HEK293 (cell line): ENCODE measurements around the gene CMTM1.

ENCODE experiments used
- CTCF ChIA-PET: fragments of 350-600 bp; formaldehyde crosslinking; extraction: SDS; loops from one replicate; lab custom pipeline; 2021; ENCODE audit warnings: antibody characterized with exemption; lab: Yijun Ruan, JAX
- POLR2A ChIA-PET: fragments of 300-600 bp; formaldehyde crosslinking; extraction: SDS; loops from one replicate; lab custom pipeline; 2020; ENCODE audit warnings: antibody characterized with exemption, inconsistent platforms; lab: Yijun Ruan, JAX
- H3K27ac ChIP-seq: fragments of 200-500 bp; sonication (Bioruptor generic); 2 replicates; pipeline ENCODE4 v1.5.1; 2014; ENCODE audit warnings: low read depth, low read length, control low read depth, inconsistent platforms; ENCODE audit errors: extremely low read depth
- H3K36me3 ChIP-seq, 2 experiments: fragments of 200-500 bp in 1 of 2; sonication (Bioruptor generic) in 1 of 2; 1 replicate in 1 of 2; 2 replicates in 1 of 2; pipeline ENCODE4 v1.5.1; 2014 to 2017; ENCODE audit warnings: inconsistent platforms in 2 of 2, low read length in 2 of 2; ENCODE audit not compliant: control insufficient read depth in 2 of 2, insufficient read depth in 1 of 2
- H3K4me1 ChIP-seq: fragments of 200-500 bp; sonication (Bioruptor generic); 2 replicates; pipeline ENCODE4 v1.5.1; 2014; ENCODE audit warnings: mild to moderate bottlenecking, low read length, inconsistent platforms; ENCODE audit not compliant: control insufficient read depth, insufficient read depth
- H3K4me3 ChIP-seq: 2 replicates; pipeline ENCODE4 v1.5.1; 2011; ENCODE audit warnings: low read depth, mild to moderate bottlenecking, control low read depth, low read length, moderate library complexity
- H3K9me3 ChIP-seq: fragments of 200-500 bp; sonication (Bioruptor generic); 2 replicates; pipeline ENCODE4 v1.5.1; 2014; ENCODE audit warnings: low read depth, low read length, inconsistent platforms; ENCODE audit not compliant: control insufficient read depth, insufficient read depth
- HOXD13 ChIP-seq: sonication (generic); formaldehyde crosslinking; IDR thresholded peaks from 2 replicates; pipeline ENCODE4 v1.8.0; 2022; ENCODE audit warnings: missing genetic modification reagents, borderline replicate concordance
- IKZF3 ChIP-seq: fragments of 450-650 bp; IDR thresholded peaks from 2 replicates; pipeline ENCODE4 v1.5.0; 2018; ENCODE audit warnings: missing biosample characterization, mild to moderate bottlenecking, missing genetic modification characterization, moderate library complexity
- PRDM4 ChIP-seq: fragments of 450-650 bp; formaldehyde crosslinking; IDR thresholded peaks from 2 replicates; pipeline ENCODE4 v1.5.1; 2017; ENCODE audit warnings: missing biosample characterization, missing genetic modification characterization
- REPIN1 ChIP-seq: fragments of 450-650 bp; formaldehyde crosslinking; IDR thresholded peaks from 2 replicates; pipeline ENCODE4 v1.5.1; 2017; ENCODE audit warnings: missing biosample characterization, missing genetic modification characterization, low read depth
- ZBTB8A ChIP-seq: fragments of 450-650 bp; formaldehyde crosslinking; IDR thresholded peaks from 2 replicates; pipeline ENCODE4 v1.5.1; 2016; ENCODE audit warnings: missing biosample characterization, missing genetic modification characterization
- ZNF10 ChIP-seq: fragments of 450-650 bp; formaldehyde crosslinking; IDR thresholded peaks from 2 replicates; pipeline ENCODE4 v1.5.1; 2017; ENCODE audit warnings: missing biosample characterization, missing genetic modification characterization
- ZNF114 ChIP-seq: fragments of 450-650 bp; formaldehyde crosslinking; IDR thresholded peaks from 2 replicates; pipeline ENCODE4 v1.5.0; 2017; ENCODE audit warnings: missing biosample characterization, missing genetic modification characterization
- ZNF18 ChIP-seq: fragments of 450-650 bp; formaldehyde crosslinking; IDR thresholded peaks from 2 replicates; pipeline ENCODE4 v1.5.1; 2016; ENCODE audit warnings: missing biosample characterization, missing genetic modification characterization
- ZNF184 ChIP-seq: fragments of 450-650 bp; IDR thresholded peaks from 2 replicates; pipeline ENCODE4 v1.5.1; 2018; ENCODE audit warnings: missing biosample characterization, mild to moderate bottlenecking, missing genetic modification characterization
- ZNF221 ChIP-seq: fragments of 450-650 bp; formaldehyde crosslinking; IDR thresholded peaks from 2 replicates; pipeline ENCODE4 v1.5.1; 2017; ENCODE audit warnings: missing biosample characterization, missing genetic modification characterization, borderline replicate concordance
- ZNF24 ChIP-seq: fragments of 450-650 bp; formaldehyde crosslinking; IDR thresholded peaks from 2 replicates; pipeline ENCODE4 v1.5.1; 2016; ENCODE audit warnings: missing biosample characterization, missing genetic modification characterization
- ZNF366 ChIP-seq: fragments of 450-650 bp; formaldehyde crosslinking; conservative IDR thresholded peaks from 2 replicates; pipeline ENCODE4 v1.5.1; 2016; ENCODE audit warnings: missing biosample characterization, missing genetic modification characterization
- ZNF626 ChIP-seq: fragments of 450-650 bp; sonication (Bioruptor Pico); formaldehyde crosslinking; IDR thresholded peaks from 2 replicates; pipeline ENCODE4 v1.5.1; 2018; ENCODE audit warnings: missing biosample characterization, missing genetic modification characterization, inconsistent platforms
- ZNF654 ChIP-seq: fragments of 450-650 bp; formaldehyde crosslinking; IDR thresholded peaks from 2 replicates; pipeline ENCODE4 v1.5.1; 2016; ENCODE audit warnings: low read depth, missing biosample characterization, missing genetic modification characterization
- ZNF664 ChIP-seq: fragments of 450-650 bp; formaldehyde crosslinking; IDR thresholded peaks from 2 replicates; pipeline ENCODE4 v1.5.1; 2016; ENCODE audit warnings: missing biosample characterization, missing genetic modification characterization
- ZNF701 ChIP-seq: fragments of 450-650 bp; formaldehyde crosslinking; IDR thresholded peaks from 2 replicates; pipeline ENCODE4 v1.5.1; 2016; ENCODE audit warnings: missing biosample characterization, missing genetic modification characterization
- ZNF76 ChIP-seq: fragments of 450-650 bp; formaldehyde crosslinking; IDR thresholded peaks from 2 replicates; pipeline ENCODE4; 2016; ENCODE audit warnings: low read depth, missing biosample characterization, missing genetic modification characterization, borderline replicate concordance
- ZXDB ChIP-seq: fragments of 450-650 bp; formaldehyde crosslinking; IDR thresholded peaks from 2 replicates; pipeline ENCODE4 v1.5.1; 2016; ENCODE audit warnings: missing biosample characterization, missing genetic modification characterization

CMTM1 gene

GRCh38 chr16:66580605-66581209, 14.5 kb downstream of the CMTM1 start (continued):
- TF ChIP-seq ZNF626 (tag by site-specific recombination) (no peak), REPIN1 (no peak), ZNF10 (tag by site-specific recombination) (peak; percentile 95), ZNF366 (0 out of 2 replicates have a peak, but pooled peaks have one; percentile 31), ZNF221 (tag by site-specific recombination) (no peak), IKZF3 (0 out of 2 replicates have a peak, but pooled peaks have one; percentile 20), ZNF76 (tag by site-specific recombination) (no peak), ZNF184 (no peak), ZNF24 (tag by site-specific recombination) (no peak)

GRCh38 chr16:66581246-66581952, 15.2 kb downstream of the CMTM1 start:
- ChIA-PET CTCF (interaction anchor here (1.3 to 1.6 kb wide), 2 partner anchors 9 to 249 kb away, joined by 3 read pairs; partner anchors contain the start of gene NAE1), POLR2A (no interaction called here)
- Histone ChIP-seq H3K9me3 (no peaks in the 10 kb centered on the region), H3K4me1 (peaks cover 12% of the 10 kb centered on the region), H3K4me3 (no peak overlapping the region), H3K36me3 (no peaks in the 10 kb centered on the region), H3K27ac (no peak overlapping the region)
- TF ChIP-seq ZNF114 (tag by site-specific recombination) (no peak), PRDM4 (0 out of 2 replicates have a peak, but pooled peaks have one; percentile 35)

- no peak overlapping the region for H3K27ac ChIP-seq
- H3K9me3 ChIP-seq: no peaks in the 10 kb centered on the region
- ChIA-PET CTCF (interaction anchor here (0.7 to 1.0 kb wide), 2 partner anchors 179 to 245 kb away, joined by 3 read pairs; partner anchors contain the start of gene NAE1), POLR2A (no interaction called here)
- no peaks in the 10 kb centered on the region for H3K36me3 ChIP-seq
- H3K4me1 ChIP-seq: peaks cover 6% of the 10 kb centered on the region
- H3K4me3 ChIP-seq: no peak overlapping the region
- TF ChIP-seq ZNF654 (tag by site-specific recombination): no peak
- TF ChIP-seq ZNF701 (tag by site-specific recombination): no peak
- no peak for TF ChIP-seq ZNF664 (tag by site-specific recombination)
- no peak for TF ChIP-seq ZBTB8A (tag by site-specific recombination)
- TF ChIP-seq ZNF18 (tag by site-specific recombination): no peak
- TF ChIP-seq HOXD13 (CRISPR knock-in tag): no peak
- no peak for TF ChIP-seq ZXDB (tag by site-specific recombination)
These were observed 19.4 kb downstream of the CMTM1 start for GRCh38 chr16:66585481-66586239.
